Effector CD4-positive, alpha-beta T cell (primary cell): ENCODE data around the gene PLA2G4A.

Experiments used
- DNase-seq: peaks from one replicate; pipeline ENCODE4 v3.0.0-alpha.2; 2020

Gene PLA2G4A

GRCh38 chr1:186834399-186834958 is 5.7 kb downstream of the PLA2G4A start:
- DNase-seq, result no peak

GRCh38 chr1:186835448-186835847 is 6.7 kb downstream of the PLA2G4A start:
- DNase-seq, result no peak

- no peak for DNase-seq
These were observed 9.1 kb downstream of the PLA2G4A start for GRCh38 chr1:186837806-186838205.

GRCh38 chr1:186838380-186839040 is 9.8 kb downstream of the PLA2G4A start:
- DNase-seq, result no peak

- no peak for DNase-seq
These were observed 10.3 kb downstream of the PLA2G4A start for GRCh38 chr1:186839041-186839400.

- DNase-seq, result no peak
These were observed 12.8 kb downstream of the PLA2G4A start for GRCh38 chr1:186841599-186841998.

GRCh38 chr1:186842547-186842946 is 13.8 kb downstream of the PLA2G4A start:
- DNase-seq, result no peak

- DNase-seq, result no peak
These were observed 14.5 kb downstream of the PLA2G4A start for GRCh38 chr1:186843226-186843625.

- DNase-seq, result no peak
These were observed 15.2 kb downstream of the PLA2G4A start for GRCh38 chr1:186843931-186844330.

GRCh38 chr1:186845576-186846210 is 16.9 kb downstream of the PLA2G4A start:
- DNase-seq, result no peak

- no peak for DNase-seq
These were observed 19.9 kb downstream of the PLA2G4A start for GRCh38 chr1:186848509-186849130.

GRCh38 chr1:186849271-186849671 is 20.5 kb downstream of the PLA2G4A start:
- DNase-seq, result no peak

- DNase-seq, result no peak
These were observed 21.1 kb downstream of the PLA2G4A start for GRCh38 chr1:186849826-186850225.

GRCh38 chr1:186854102-186854501 is 25.4 kb downstream of the PLA2G4A start:
- DNase-seq, result no peak

- DNase-seq, result no peak
These were observed 30.2 kb downstream of the PLA2G4A start for GRCh38 chr1:186858923-186859322.

- no peak for DNase-seq
These were observed 31.2 kb downstream of the PLA2G4A start for GRCh38 chr1:186859995-186860394.

GRCh38 chr1:186864296-186864695 is 35.5 kb downstream of the PLA2G4A start:
- DNase-seq, result no peak

- no peak for DNase-seq
These were observed 36.5 kb downstream of the PLA2G4A start for GRCh38 chr1:186865253-186865652.

- no peak for DNase-seq
These were observed 37.1 kb downstream of the PLA2G4A start for GRCh38 chr1:186865857-186866256.

- DNase-seq, result no peak
These were observed 40.9 kb downstream of the PLA2G4A start for GRCh38 chr1:186869526-186870228.

- DNase-seq, result no peak
These were observed 43.0 kb downstream of the PLA2G4A start for GRCh38 chr1:186871784-186872183.

- no peak for DNase-seq
These were observed 43.5 kb downstream of the PLA2G4A start for GRCh38 chr1:186872291-186872690.

- no peak for DNase-seq
These were observed 44.9 kb downstream of the PLA2G4A start for GRCh38 chr1:186873687-186874086.
